GM18867 (cell line): ENCODE measurements around the gene CLIC5.

Source experiments
- ATAC-seq: cut with Tn5 transposase; IDR thresholded peaks from one replicate; pipeline ENCODE4 v1.9.1; 2021; ENCODE audit warnings: mild to moderate bottlenecking, moderate library complexity; ENCODE audit not compliant: unreplicated experiment

The CLIC5 gene

GRCh38 chr6:45900808-45901752, 114.6 kb downstream of the CLIC5 start:
- no peak for ATAC-seq

- no peak for ATAC-seq
Measured at GRCh38 chr6:45899683-45899946, 116.0 kb downstream of the CLIC5 start.

- no peak for ATAC-seq
Measured at GRCh38 chr6:45898941-45899682, 116.5 kb downstream of the CLIC5 start.

GRCh38 chr6:45896783-45897441, 118.7 kb downstream of the CLIC5 start:
- no peak for ATAC-seq

- ATAC-seq, result no peak
Measured at GRCh38 chr6:45895569-45895968, 120.1 kb downstream of the CLIC5 start.

- no peak for ATAC-seq
Measured at GRCh38 chr6:45892696-45893245, 122.9 kb downstream of the CLIC5 start.

GRCh38 chr6:45892196-45892595, 123.5 kb downstream of the CLIC5 start:
- ATAC-seq, result no peak

- ATAC-seq, result no peak
Measured at GRCh38 chr6:45886776-45887175, 128.9 kb downstream of the CLIC5 start.

GRCh38 chr6:45884336-45884735, 131.3 kb downstream of the CLIC5 start:
- ATAC-seq, result no peak

- no peak for ATAC-seq
Measured at GRCh38 chr6:45882671-45883070, 133.0 kb downstream of the CLIC5 start.

GRCh38 chr6:45881705-45882467, 133.8 kb downstream of the CLIC5 start:
- ATAC-seq, result no peak

GRCh38 chr6:45880676-45881075, 135.0 kb downstream of the CLIC5 start:
- no peak for ATAC-seq

- no peak for ATAC-seq
Measured at GRCh38 chr6:45880159-45880558, 135.5 kb downstream of the CLIC5 start.

- ATAC-seq, result no peak
Measured at GRCh38 chr6:45877970-45878590, 137.6 kb downstream of the CLIC5 start.

- no peak for ATAC-seq
Measured at GRCh38 chr6:45872827-45873365, 142.8 kb downstream of the CLIC5 start.

- ATAC-seq, result no peak
Measured at GRCh38 chr6:45870531-45870930, 145.1 kb downstream of the CLIC5 start.

- no peak for ATAC-seq
Measured at GRCh38 chr6:45864651-45865050, 151.0 kb downstream of the CLIC5 start.

GRCh38 chr6:45858691-45859090, 157.0 kb downstream of the CLIC5 start:
- ATAC-seq, result no peak

- ATAC-seq, result no peak
Measured at GRCh38 chr6:45857827-45858226, 157.8 kb downstream of the CLIC5 start.
